ENCODE measurements around the gene PEAK3.

The PEAK3 gene

GRCh38 chr19:2282062-2282861, at the start of gene PEAK3:
TSS of gene PEAK3 (minus strand) at chr19:2282175. CDS start at chr19:2280931, 1,244 bp downstream.
- DNase-seq = no peak

GRCh38 chr19:2330632-2331284, 48.8 kb upstream of the PEAK3 start:
- no peak for DNase-seq

- no peak for DNase-seq
Measured at GRCh38 chr19:2330255-2330631, 48.3 kb upstream of the PEAK3 start.

- DNase-seq = no peak
Measured at GRCh38 chr19:2329501-2329916, 47.5 kb upstream of the PEAK3 start.

- no peak for DNase-seq
Measured at GRCh38 chr19:2329149-2329478, 47.1 kb upstream of the PEAK3 start.

- DNase-seq = peak; percentile 90
Measured at GRCh38 chr19:2328401-2329148, 46.6 kb upstream of the PEAK3 start, which contains the start of the genes LSM7 and SPPL2B. TSS of gene LSM7 (minus strand) at chr19:2328586. CDS start at chr19:2328566, 20 bp downstream. TSS of gene SPPL2B (plus strand) at chr19:2328684. CDS start at chr19:2328710, 26 bp downstream.

GRCh38 chr19:2327773-2328400, 45.9 kb upstream of the PEAK3 start:
- DNase-seq = peak; percentile 34

GRCh38 chr19:2326699-2327360, 44.9 kb upstream of the PEAK3 start:
- no peak for DNase-seq

GRCh38 chr19:2325281-2326046, 43.5 kb upstream of the PEAK3 start:
- no peak for DNase-seq

- DNase-seq = no peak
Measured at GRCh38 chr19:2324220-2324948, 42.4 kb upstream of the PEAK3 start.

- DNase-seq = no peak
Measured at GRCh38 chr19:2323707-2324106, 41.7 kb upstream of the PEAK3 start.

GRCh38 chr19:2321565-2322283, 39.7 kb upstream of the PEAK3 start:
- no peak for DNase-seq

GRCh38 chr19:2320939-2321338, 39.0 kb upstream of the PEAK3 start:
- no peak for DNase-seq

- no peak for DNase-seq
Measured at GRCh38 chr19:2320049-2320448, 38.1 kb upstream of the PEAK3 start.

- DNase-seq = no peak
Measured at GRCh38 chr19:2319551-2319950, 37.6 kb upstream of the PEAK3 start.

GRCh38 chr19:2318923-2319322, 36.9 kb upstream of the PEAK3 start:
- no peak for DNase-seq

GRCh38 chr19:2317756-2318155, 35.8 kb upstream of the PEAK3 start:
- DNase-seq = no peak

- DNase-seq = no peak
Measured at GRCh38 chr19:2317300-2317699, 35.3 kb upstream of the PEAK3 start.

- DNase-seq = no peak
Measured at GRCh38 chr19:2315818-2316353, 33.9 kb upstream of the PEAK3 start.
